HepG2 (cell line): ENCODE measurements around the gene PLCL2. TPM values are rescaled to one million over a fixed set of nuclear protein-coding genes. Genes with fewer than 3 reads are reported as not detected.

Experiments used
- ATAC-seq: fragments of 200-7000 bp; cut with Tn5 transposase; 3 replicates; pipeline ENCODE4 v1.9.1; 2020; ENCODE audit warnings: mild to moderate bottlenecking, moderate library complexity
- BruUV-seq: library from RNA; stranded (reverse); fragments of 400-500 nt; replicated peaks from 2 replicates; lab custom pipeline; 2021; lab: Mats Ljungman, UMichigan
- CTCF ChIA-PET: fragments of 300-600 bp; formaldehyde crosslinking; extraction: SDS; loops from one replicate; lab custom pipeline; 2021; ENCODE audit warnings: low total read pairs, inconsistent platforms, low intra/inter-chr PET ratio; lab: Yijun Ruan, JAX
- POLR2A ChIA-PET: fragments of 350-600 bp; sonication (Branson Sonifier 250); formaldehyde crosslinking; loops from one replicate; lab custom pipeline; 2020; ENCODE audit warnings: antibody characterized with exemption, inconsistent platforms; lab: Yijun Ruan, JAX
- DNase-seq: peaks from one replicate; pipeline ENCODE4 v3.0.0-alpha.2; 2015; ENCODE audit warnings: low spot score
- FAIRE-seq: peaks from 3 replicates; lab custom pipeline; 2011; peaks lifted over from hg19 to GRCh38; lab: Jason Lieb, UNC
- H2AFZ ChIP-seq: one replicate; pipeline ENCODE4 v1.6.1; 2011; ENCODE audit warnings: low read length, inconsistent platforms
- H3K27ac ChIP-seq: fragments of 300-600 bp; 3 replicates; pipeline ENCODE4 v1.8.0; 2011; ENCODE audit warnings: mixed run types, mild to moderate bottlenecking, mixed read lengths, low read length, inconsistent platforms; ENCODE audit not compliant: insufficient read depth; ENCODE audit errors: extremely low read length
- H3K27me3 ChIP-seq, 2 experiments: fragments of 200-600 bp in 1 of 2; 2 replicates in 1 of 2; 3 replicates in 1 of 2; pipeline versions ENCODE4 v1.6.0 to v1.8.0; 2011; ENCODE audit warnings: low read length in 2 of 2, mild to moderate bottlenecking in 2 of 2, moderate library complexity in 2 of 2, inconsistent platforms in 1 of 2; ENCODE audit not compliant: insufficient read depth in 2 of 2, control insufficient read depth in 1 of 2
- H3K36me3 ChIP-seq, 2 experiments: fragments of 200-600 bp in 1 of 2; replicated peaks in 1 of 2; 2 replicates in 1 of 2; 3 replicates in 1 of 2; pipeline versions ENCODE4 v1.5.1 to v1.8.0; 2011; ENCODE audit warnings: low read length in 2 of 2, inconsistent platforms in 1 of 2; ENCODE audit not compliant: insufficient read depth in 2 of 2, control insufficient read depth in 1 of 2
- H3K4me1 ChIP-seq: 2 replicates; pipeline ENCODE4 v1.5.1; 2012; ENCODE audit warnings: low read length, inconsistent platforms; ENCODE audit not compliant: insufficient read depth
- H3K4me2 ChIP-seq: 2 replicates; pipeline ENCODE4 v1.6.0; 2011; ENCODE audit warnings: low read depth, low read length, inconsistent platforms
- H3K4me3 ChIP-seq, 3 experiments: fragments of 200-600 bp in 1 of 3; sonication (generic), shearing (Covaris generic) in 1 of 3; replicated peaks in 1 of 3; 2 replicates each; pipeline ENCODE4 v1.5.1; 2011 to 2016; ENCODE audit warnings: low read length in 3 of 3, inconsistent platforms in 2 of 3, low read depth in 2 of 3, mild to moderate bottlenecking in 2 of 3, control low read depth in 1 of 3, mixed read lengths in 1 of 3; ENCODE audit not compliant: insufficient read depth in 1 of 3
- H3K79me2 ChIP-seq: one replicate; pipeline ENCODE4 v1.6.1; 2011; ENCODE audit warnings: low read length, inconsistent platforms; ENCODE audit not compliant: insufficient read depth
- H3K9ac ChIP-seq: 2 replicates; pipeline ENCODE4 v1.6.0; 2011; ENCODE audit warnings: mild to moderate bottlenecking, low read depth, low read length, inconsistent platforms; ENCODE audit not compliant: insufficient read depth
- H3K9me3 ChIP-seq: 2 replicates; pipeline ENCODE4 v1.5.1; 2012; ENCODE audit warnings: mild to moderate bottlenecking, low read length
- H4K20me1 ChIP-seq: 2 replicates; pipeline ENCODE4 v1.6.0; 2011; ENCODE audit warnings: inconsistent platforms, mild to moderate bottlenecking, low read length, moderate library complexity; ENCODE audit not compliant: insufficient read depth
- ADNP ChIP-seq: sonication (generic); formaldehyde crosslinking; IDR thresholded peaks from 2 replicates; pipeline ENCODE4 v1.4.0; 2020; ENCODE audit warnings: missing genetic modification reagents
- KDM6A ChIP-seq: IDR thresholded peaks from 2 replicates; pipeline ENCODE4 v1.6.1; 2016; ENCODE audit warnings: low read depth
- MYC ChIP-seq: sonication (generic); formaldehyde crosslinking; IDR thresholded peaks from 2 replicates; pipeline ENCODE4 v1.9.0; 2021; ENCODE audit warnings: missing genetic modification reagents, borderline replicate concordance
- PRPF4 ChIP-seq: fragments of 200-400 bp; formaldehyde crosslinking; IDR thresholded peaks from 2 replicates; pipeline ENCODE4 v1.6.1; 2016; ENCODE audit warnings: low read length, low read depth; ENCODE audit not compliant: poor library complexity, severe bottlenecking
- RELA ChIP-seq: sonication (generic); formaldehyde crosslinking; IDR thresholded peaks from 2 replicates; pipeline ENCODE4 v1.4.0; 2020; ENCODE audit warnings: missing genetic modification reagents
- SIN3B ChIP-seq: fragments of 150-350 bp; IDR thresholded peaks from 2 replicates; pipeline ENCODE4 v1.6.1; 2014; ENCODE audit warnings: low read length
- STAT5B ChIP-seq: sonication (generic); formaldehyde crosslinking; IDR thresholded peaks from 2 replicates; pipeline ENCODE4 v1.4.0; 2020; ENCODE audit warnings: missing genetic modification reagents
- XRCC5 ChIP-seq: fragments of 200-400 bp; formaldehyde crosslinking; optimal IDR thresholded peaks from 2 replicates; pipeline ENCODE3; 2017; ENCODE audit warnings: mild to moderate bottlenecking, low read length
- ZFP41 ChIP-seq: sonication (generic); formaldehyde crosslinking; IDR thresholded peaks from 2 replicates; pipeline ENCODE4 v1.4.0; 2020; ENCODE audit warnings: mild to moderate bottlenecking, missing genetic modification reagents, borderline replicate concordance
- WGBS: methylation state at CpG from one replicate; pipeline ENCODE4 v1.1.6; 2017; ENCODE audit warnings: low lambda C conversion rate; 5-methylcytosine and 5-hydroxymethylcytosine counted together
- in situ Hi-C: cut with HindIII; loops from 2 replicates; pipeline ENCODE4 v1.10.0; 2017; ENCODE audit warnings: low pct_unique_long_range_greater_than_20kb; ENCODE audit not compliant: extremely low pct_ligation_motif_present
- intact Hi-C: fragments of 100-400 bp; cut with micrococcal nuclease; formaldehyde crosslinking; loops from one replicate; pipeline ENCODE4 v1.10.0; 2022; ENCODE audit not compliant: unreplicated experiment
- polyA plus RNA-seq, 8 experiments: library from polyadenylated mRNA; depleted of rRNA in 3 of 8; stranded (reverse) in 7 of 8; unstranded in 1 of 8; fragments of >200 nt; fragmentation: Illumina TruSeq in 4 of 8; extraction: Trizol in 4 of 8; gene quantifications; 2 replicates each; pipeline versions ENCODE4 v1.2.1 to v1.2.3, GENCODE V29; 2011 to 2016; ENCODE audit warnings: low read depth in 4 of 8, missing spikeins in 1 of 8, mixed read lengths in 1 of 8; ENCODE audit not compliant: insufficient read depth in 1 of 8
- total RNA-seq, 5 experiments: library from RNA; depleted of rRNA; stranded (reverse); fragments of >200 nt; fragmentation: Illumina TruSeq; extraction: Trizol; gene quantifications; 2 replicates each; pipeline ENCODE4 v1.2.3, GENCODE V29; 2016; ENCODE audit warnings: low read depth in 1 of 5
- TF ChIP-seq, protein P1 (sequence below): sonication (generic); formaldehyde crosslinking; IDR thresholded peaks from 2 replicates; pipeline ENCODE4 v1.4.0; 2020; ENCODE audit warnings: missing genetic modification reagents
- TF ChIP-seq, protein P2 (sequence below): IDR thresholded peaks from 2 replicates; pipeline ENCODE4 v1.6.1; 2012; ENCODE audit warnings: low read depth, low read length, improper control_type of control experiment
- TF ChIP-seq, protein P3 (sequence below): sonication (generic); formaldehyde crosslinking; IDR thresholded peaks from 2 replicates; pipeline ENCODE4 v1.5.0; 2020; ENCODE audit warnings: missing genetic modification reagents
- TF ChIP-seq, protein P4 (sequence below): sonication (generic); formaldehyde crosslinking; IDR thresholded peaks from 2 replicates; pipeline ENCODE4 v1.5.0; 2020; ENCODE audit warnings: missing genetic modification reagents, mild to moderate bottlenecking, borderline replicate concordance

The PLCL2 gene
- total and polyA plus RNA-seq, 2 of the 13 experiments (the other 11 are each of a cell fraction or from before 2014, with no cell fraction given): not detected

DNA sequence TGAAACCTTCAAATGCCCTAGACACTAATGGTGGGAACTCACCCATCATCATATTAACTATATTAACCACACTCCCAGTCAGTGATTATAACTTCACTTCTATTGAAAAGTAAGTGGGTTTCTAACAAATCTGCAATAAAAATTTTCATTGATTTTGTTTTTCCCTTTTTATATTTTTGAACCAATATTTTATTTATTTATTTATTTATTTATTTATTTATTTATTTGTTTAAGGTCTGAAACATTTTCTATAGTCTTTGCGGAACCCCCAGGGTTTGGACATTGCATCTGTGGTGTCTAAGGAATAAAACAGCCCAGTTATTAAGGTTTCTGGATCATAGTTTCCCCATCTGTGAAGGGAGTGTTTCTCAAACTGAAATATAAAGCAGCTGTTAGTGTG is 16.2 kb upstream of the PLCL2 start:
- 98% methylated on average over 1 of the region's 1 CpG for WGBS
- no peak overlapping the region for H3K9ac ChIP-seq
- H3K9me3 ChIP-seq: no peaks in the 10 kb centered on the region
- intact Hi-C loops (no loop called here), in situ Hi-C loops (no loop called here)
- H3K4me2 ChIP-seq: no peak overlapping the region
- no peak for FAIRE-seq
- BruUV-seq: no TSS peak
- no peak overlapping the region for H3K4me3 ChIP-seq
- no peaks in the 10 kb centered on the region for H3K36me3 ChIP-seq
- no peak for ATAC-seq
- H4K20me1 ChIP-seq: no peaks in the 10 kb centered on the region
- POLR2A ChIA-PET: no interaction called here
- H3K79me2 ChIP-seq: no peaks in the 10 kb centered on the region
- DNase-seq: no peak
- no peak for TF ChIP-seq STAT5B (CRISPR knock-in tag)
- no peak for TF ChIP-seq RELA (CRISPR knock-in tag)
- TF ChIP-seq, protein P1, sequence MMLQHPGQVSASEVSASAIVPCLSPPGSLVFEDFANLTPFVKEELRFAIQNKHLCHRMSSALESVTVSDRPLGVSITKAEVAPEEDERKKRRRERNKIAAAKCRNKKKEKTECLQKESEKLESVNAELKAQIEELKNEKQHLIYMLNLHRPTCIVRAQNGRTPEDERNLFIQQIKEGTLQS: no peak
- TF ChIP-seq, protein P2, sequence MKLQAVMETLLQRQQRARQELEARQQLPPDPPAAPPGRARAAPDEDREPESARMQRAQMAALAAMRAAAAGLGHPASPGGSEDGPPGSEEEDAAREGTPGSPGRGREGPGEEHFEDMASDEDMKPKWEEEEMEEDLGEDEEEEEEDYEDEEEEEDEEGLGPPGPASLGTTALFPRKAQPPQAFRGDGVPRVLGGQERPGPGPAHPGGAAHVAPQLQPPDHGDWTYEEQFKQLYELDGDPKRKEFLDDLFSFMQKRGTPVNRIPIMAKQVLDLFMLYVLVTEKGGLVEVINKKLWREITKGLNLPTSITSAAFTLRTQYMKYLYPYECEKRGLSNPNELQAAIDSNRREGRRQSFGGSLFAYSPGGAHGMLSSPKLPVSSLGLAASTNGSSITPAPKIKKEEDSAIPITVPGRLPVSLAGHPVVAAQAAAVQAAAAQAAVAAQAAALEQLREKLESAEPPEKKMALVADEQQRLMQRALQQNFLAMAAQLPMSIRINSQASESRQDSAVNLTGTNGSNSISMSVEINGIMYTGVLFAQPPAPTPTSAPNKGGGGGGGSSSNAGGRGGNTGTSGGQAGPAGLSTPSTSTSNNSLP: no peak
- CTCF ChIA-PET: no interaction called here
- no peaks in the 10 kb centered on the region for H3K27me3 ChIP-seq
- H3K27ac ChIP-seq: no peak overlapping the region
- no peak overlapping the region for H2AFZ ChIP-seq
- no peaks in the 10 kb centered on the region for H3K4me1 ChIP-seq

DNA sequence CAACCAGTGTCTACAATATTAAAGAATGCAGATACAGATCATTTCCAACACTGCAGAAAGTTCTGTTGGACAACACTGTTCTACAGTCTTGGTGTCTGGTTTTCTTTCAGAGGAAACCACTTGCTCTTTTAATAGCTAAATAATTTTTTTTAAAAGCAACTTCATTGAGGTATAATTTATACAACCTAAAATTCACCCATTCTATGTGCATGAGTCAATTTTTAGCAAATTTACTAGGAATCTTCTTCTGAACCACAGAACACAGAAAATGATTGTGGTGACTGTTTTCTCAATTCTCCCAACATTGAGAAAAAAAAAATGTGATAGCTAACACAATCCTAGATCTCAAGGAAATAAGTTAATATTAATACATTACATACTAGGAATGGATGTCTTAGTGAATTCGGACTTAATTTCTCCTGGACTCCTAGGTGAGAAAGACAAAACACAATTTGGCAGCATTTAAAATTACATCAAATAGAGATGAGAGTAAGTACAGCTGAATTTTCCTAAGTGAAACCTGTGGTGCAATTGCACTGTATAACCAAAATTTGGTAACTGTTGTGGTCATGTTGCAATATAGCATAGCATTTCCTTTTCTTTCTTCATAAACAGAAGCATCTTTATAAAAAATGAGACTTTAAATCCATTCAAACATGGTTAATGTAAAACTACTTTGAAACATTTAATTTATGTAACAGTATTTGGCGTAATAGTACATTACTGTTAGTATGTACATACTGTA is 15.3 kb upstream of the PLCL2 start:
- H3K9me3 ChIP-seq: no peaks in the 10 kb centered on the region
- no peak overlapping the region for H2AFZ ChIP-seq
- H3K36me3 ChIP-seq: no peaks in the 10 kb centered on the region
- ATAC-seq (no peak), FAIRE-seq (no peak), DNase-seq (no peak)
- H4K20me1 ChIP-seq: no peaks in the 10 kb centered on the region
- no peak overlapping the region for H3K4me2 ChIP-seq
- H3K27me3 ChIP-seq: no peaks in the 10 kb centered on the region
- POLR2A ChIA-PET: no interaction called here
- intact Hi-C loops (no loop called here), in situ Hi-C loops (no loop called here)
- no peaks in the 10 kb centered on the region for H3K4me1 ChIP-seq
- no peaks in the 10 kb centered on the region for H3K79me2 ChIP-seq
- 0% methylated on average over 2 of the region's 2 CpGs for WGBS
- no TSS peak for BruUV-seq
- H3K4me3 ChIP-seq: no peak overlapping the region
- CTCF ChIA-PET: no interaction called here
- H3K27ac ChIP-seq: no peak overlapping the region
- no peak overlapping the region for H3K9ac ChIP-seq
- no peak for TF ChIP-seq PRPF4
- TF ChIP-seq KDM6A (CRISPR knock-in tag): no peak
- no peak for TF ChIP-seq MYC (CRISPR knock-in tag)
- TF ChIP-seq, protein P3, sequence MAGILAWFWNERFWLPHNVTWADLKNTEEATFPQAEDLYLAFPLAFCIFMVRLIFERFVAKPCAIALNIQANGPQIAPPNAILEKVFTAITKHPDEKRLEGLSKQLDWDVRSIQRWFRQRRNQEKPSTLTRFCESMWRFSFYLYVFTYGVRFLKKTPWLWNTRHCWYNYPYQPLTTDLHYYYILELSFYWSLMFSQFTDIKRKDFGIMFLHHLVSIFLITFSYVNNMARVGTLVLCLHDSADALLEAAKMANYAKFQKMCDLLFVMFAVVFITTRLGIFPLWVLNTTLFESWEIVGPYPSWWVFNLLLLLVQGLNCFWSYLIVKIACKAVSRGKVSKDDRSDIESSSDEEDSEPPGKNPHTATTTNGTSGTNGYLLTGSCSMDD (CRISPR knock-in tag): no peak
- TF ChIP-seq ZFP41: no peak
- no peak for TF ChIP-seq XRCC5
- no peak for TF ChIP-seq SIN3B
- no peak for TF ChIP-seq ADNP (CRISPR knock-in tag)
- TF ChIP-seq, protein P4, sequence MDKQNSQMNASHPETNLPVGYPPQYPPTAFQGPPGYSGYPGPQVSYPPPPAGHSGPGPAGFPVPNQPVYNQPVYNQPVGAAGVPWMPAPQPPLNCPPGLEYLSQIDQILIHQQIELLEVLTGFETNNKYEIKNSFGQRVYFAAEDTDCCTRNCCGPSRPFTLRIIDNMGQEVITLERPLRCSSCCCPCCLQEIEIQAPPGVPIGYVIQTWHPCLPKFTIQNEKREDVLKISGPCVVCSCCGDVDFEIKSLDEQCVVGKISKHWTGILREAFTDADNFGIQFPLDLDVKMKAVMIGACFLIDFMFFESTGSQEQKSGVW: no peak
